HG02588 (cell line): Measurements from ENCODE around the gene PRKX.
"Not testable (repeated sequence)": the region's sequence is repeated elsewhere in the genome, so short reads cannot be mapped to it uniquely, and the experiment has no call there.

Experiments used
- ATAC-seq: cut with Tn5 transposase; IDR thresholded peaks from one replicate; pipeline ENCODE4 v1.9.1; 2021; ENCODE audit warnings: mild to moderate bottlenecking, moderate library complexity; ENCODE audit not compliant: unreplicated experiment

Gene PRKX

DNA sequence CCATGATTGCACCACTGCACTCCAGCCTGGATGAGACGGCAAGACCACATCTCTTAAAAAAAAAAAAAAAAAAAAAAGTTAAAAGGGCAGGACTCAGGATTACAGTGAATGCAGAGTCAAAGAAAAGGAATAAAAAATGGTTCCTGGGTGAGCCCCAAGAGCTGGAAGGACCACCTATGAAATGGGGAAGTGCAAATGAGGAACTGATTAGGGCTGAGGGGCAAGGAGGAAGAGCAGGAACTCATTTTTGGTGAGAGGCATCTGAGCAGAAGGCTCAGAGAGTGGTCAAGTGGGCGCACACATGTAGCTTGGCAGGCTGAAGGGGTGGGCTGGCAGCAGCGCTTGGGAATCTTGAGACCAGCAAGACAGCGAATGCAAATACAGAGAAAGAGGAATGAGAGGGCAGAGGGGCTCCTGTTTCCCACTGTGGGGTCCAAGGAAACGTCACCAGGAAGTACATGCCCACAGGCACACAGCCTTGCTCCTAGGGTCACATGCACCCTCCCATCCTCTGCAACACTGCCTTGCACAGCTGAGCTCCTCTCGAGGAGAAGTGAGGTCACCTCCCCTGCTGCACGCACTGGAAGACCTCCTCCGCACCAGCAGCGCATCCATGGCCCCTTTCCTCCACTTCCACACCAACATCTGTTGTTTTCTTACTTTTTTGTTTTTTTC lies 49.7 kb downstream of the PRKX start:
- not testable (repeated sequence) for ATAC-seq

DNA sequence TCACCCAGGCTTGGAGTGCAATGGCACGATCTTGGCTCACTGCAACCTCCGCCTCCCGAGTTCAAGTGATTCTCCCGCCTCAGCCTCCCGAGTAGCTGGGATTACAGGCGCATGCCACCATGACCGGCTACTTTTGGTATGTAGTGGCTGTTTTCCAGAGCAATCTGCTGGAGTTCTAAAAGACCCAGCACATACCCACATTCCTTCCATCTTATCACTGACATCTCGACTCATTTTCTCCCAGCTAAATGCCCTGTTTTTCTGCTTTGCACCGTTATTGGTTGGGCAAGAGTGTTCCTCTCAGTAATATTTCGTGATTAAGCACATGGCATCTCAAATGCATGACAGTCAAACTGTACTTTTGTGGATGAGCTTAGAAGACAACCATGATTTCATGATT lies 53.7 kb downstream of the PRKX start:
- ATAC-seq: no peak

DNA sequence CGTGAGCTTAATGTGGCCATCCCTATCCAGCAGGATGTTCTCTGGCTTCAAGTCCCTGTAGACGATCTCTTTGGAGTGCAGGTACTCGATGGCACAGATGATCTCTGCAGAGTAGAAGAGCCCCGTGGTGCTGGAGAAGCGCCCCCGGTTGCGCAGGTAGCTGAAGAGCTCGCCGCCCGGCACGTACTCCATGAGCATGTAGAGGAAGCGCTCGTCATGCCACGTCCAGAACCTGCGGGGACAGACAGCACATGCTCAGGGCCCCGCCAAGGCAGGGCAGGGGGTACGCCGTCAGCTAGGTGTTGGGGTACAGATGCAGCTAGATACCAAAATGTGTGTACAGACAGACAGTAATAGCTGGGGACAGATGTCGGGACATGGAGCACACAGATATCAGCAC lies 58.3 kb downstream of the PRKX start:
- ATAC-seq: no peak

DNA sequence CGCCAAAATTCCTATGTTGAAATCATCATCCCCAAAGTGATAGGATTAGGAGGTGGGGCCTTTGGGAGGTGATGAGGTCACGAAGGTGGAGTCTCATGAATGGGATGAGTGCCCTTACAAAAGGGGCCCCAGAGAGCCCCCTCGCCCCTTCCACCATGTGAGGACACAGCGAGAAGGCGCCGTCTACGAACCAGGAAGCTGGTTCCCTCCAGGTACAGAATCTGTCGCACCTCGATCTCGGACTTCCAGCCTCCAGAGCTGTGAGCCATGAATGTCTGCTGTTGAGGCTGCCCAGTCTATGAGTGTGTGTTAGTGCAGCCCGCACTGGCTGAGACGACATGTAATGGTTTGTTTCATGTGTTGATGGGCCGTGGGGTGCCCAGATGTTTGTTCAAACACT lies 60.3 kb downstream of the PRKX start:
- no peak for ATAC-seq

DNA sequence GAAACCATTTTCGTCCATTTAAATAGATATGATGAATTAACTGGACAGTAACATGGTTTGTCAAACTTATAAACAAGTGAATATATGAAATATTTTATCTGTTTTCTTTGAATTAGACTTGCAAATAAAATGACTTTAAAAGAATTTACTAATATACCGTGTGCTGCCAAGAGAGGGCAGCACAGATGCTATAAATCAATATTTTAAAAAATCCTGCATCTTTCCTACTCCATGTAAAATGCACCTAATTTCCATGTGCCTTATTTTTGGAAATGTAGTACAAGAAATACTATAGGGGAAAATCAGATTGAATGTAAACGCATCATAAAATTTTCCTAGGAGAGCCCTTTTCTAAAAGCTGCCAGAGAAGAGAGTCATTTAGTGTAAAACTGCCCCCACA lies 62.2 kb downstream of the PRKX start:
- no peak for ATAC-seq

DNA sequence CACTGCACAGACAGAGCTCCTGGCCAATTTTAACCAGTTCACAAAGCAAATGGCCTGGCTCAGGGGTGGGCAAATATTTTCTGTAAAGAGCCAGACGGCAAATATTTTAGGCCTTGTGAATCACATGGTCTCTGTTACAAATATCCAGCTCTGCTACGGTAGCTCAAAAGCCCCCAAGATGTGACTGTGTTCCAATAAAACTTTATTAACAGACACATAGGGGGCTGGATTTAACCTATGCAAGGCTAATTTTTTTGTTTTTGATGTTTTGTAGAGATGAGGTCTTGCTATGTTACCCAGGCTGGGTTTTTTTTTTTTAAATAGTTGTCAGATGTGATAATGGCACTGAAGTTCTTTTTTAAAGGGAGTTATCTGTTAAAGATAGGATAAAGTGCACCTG lies 65.4 kb downstream of the PRKX start:
- ATAC-seq: no peak

DNA sequence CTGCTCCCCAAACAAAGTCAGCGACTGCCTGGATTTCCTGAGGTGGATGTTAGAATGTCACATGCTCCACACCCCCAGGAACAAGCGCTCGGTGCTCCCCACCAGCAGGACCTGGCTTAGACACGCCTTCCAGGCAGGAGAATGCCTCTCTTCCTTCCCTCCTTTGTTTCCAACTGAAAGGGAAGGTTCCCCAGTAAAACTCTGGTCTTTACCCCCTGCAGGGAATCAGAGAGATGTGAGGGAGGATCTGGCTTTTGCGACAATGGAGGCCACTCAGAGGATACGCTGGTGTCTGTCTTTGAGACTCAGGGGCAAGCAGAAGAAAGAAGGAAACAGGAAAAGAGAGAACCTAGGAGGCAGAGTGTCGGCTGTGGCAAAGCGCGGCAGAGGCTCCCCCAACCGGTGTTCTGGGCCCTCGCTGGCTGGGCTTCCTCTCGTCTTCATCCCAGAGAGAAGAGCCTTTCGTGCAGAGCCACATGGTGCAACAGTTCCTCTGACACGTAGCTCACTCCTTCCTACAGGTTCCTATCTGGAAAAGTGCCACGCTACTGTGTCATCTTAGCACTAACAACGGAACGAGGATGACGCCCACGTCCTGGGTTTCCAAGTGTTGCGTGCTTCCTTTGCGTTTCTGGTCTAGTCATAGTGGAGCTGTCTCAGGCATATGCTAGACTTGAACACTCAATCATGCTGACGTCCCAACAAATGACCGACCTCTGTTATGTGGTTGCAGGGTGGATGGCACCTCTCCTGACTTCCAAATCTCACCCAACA lies 73.4 kb downstream of the PRKX start:
- not testable (repeated sequence) for ATAC-seq

DNA sequence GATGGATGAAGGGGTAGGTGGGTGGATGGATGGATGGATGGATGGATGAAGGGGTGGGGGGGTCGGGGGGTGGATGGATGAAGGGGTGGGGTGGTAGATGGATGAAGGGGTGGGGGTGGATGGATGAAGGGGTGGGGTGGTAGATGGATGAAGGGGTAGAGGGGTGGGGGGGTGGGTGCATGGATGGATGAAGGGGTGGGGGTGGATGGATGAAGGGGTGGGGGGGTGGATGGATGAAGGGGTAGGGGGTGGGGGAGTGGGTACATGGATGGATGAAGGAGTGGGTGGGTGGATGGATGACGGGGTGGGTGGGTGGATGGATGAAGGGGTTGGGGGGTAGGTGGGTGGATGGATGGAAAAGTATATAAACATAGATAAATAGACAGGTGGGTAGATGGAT lies 74.2 kb downstream of the PRKX start:
- ATAC-seq: no peak

DNA sequence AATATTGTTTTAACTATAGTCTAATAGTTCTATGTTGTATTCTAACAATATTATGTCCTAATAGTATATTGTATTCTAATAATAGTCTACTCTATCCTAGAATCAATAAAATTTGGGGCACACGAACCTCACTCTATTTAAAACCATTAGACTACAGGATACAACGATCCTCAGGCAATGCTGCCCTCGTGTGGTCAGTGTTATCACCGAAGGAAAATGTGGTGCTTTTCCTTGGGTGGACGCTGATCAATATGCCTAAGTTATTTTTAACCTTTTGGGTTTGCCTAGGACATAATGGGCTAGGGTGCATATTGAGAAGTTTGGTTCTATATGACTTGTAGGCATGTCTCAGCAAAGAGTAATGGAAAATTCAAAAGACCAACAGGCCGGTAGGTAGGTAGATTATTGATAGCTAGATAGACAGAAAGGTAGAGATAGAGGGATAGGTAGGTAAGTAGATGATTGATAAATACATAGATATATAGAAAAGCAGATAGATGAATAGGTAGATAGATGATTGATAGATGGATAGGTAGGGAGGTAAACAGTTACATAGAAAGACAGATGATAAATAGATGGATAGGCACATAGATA lies 75.1 kb downstream of the PRKX start:
- no peak for ATAC-seq

DNA sequence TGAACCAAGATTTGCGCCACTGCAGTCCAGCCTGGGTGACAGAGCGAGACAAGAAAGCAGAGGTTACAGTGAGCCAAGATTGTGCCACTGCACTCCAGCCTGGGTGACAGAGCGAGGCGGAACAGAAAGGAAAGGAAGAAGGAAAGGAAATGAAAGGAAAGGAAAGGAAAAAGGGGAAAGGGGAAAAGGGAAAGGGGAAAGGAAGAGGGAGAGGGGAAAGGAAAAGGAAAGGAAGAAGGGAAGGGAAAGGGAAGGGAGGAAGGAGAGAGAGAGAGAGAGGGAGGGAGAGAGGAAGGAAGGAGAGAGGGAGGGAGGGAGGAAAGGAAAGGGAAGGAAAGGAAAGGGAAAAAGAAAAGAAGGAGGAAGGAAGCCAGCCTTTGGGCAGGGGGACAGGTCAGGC lies 76.6 kb downstream of the PRKX start:
- no peak for ATAC-seq

DNA sequence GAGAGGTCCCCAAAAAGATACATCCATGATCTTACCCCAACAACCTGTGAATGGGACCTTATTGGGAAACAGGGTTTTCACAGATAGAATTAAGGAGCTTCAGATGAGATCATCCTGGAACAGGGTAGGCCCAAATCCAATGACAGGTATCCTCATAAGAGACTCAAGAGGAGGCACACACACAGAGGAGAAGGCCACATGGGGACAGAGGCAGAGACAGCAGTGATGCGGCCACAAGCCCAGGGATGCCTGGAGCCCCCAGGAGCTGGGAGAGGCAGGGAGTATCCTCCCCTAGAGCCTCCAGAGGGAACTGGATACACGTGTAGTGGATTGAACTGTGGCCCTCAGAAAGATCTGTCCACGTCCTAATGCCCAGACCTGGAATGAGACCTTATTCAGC lies 82.3 kb downstream of the PRKX start:
- no peak for ATAC-seq

DNA sequence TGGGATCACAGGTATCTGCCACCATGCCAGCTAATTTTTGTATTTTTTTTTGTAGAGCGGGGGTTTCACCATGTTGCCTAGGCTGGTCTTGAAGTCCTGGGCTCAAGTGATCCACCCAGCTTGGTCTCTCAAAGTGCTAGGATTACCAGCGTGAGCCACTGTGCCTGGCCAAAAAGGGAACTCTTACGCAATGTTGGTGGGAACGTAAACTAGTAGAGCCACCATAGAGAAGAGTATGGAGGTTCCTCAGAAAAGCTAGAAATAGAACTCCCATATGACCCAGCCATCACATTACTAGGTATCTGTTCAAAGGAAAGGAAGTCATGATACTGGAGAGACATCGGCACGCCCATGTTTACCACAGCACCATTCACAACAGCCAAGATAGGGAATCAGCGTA lies 85.9 kb downstream of the PRKX start:
- no peak for ATAC-seq

DNA sequence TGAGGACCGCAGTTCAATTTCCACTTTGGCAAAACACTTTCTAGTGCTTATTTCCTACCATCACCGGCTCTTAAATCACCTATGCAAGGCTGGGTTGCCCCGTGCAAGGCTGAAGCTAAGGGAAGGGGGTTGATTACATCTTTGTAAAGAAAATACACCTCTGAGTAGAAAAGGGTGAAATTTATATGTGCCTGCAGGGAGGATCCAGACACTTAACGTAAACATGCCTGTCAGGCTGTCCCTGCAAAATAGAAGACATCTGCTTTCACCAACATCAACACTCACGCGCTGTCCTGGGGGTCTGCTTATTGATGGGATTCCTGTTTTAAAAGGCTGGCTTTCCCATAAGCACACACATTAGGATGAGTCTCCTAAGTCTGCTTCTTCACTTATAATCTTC lies 92.0 kb downstream of the PRKX start:
- ATAC-seq: no peak

DNA sequence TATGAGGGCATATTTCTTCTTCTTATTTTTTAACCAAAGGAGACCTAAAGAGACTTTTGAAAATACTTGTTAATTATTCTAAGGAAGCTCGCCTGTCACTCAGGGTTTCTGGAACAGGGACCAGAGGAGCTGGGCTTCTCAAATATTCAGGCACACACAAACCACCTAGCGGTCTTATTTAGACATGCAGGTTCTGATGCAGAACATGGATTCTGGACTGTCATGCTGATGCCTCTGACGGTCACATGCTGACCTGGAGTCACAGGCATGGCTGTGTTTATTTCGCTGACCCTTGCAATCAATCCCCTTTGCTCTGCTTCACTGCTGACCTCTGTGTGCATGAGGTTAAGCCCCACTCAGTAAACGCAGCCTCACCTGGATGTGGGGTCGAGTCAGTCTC lies 101.7 kb downstream of the PRKX start:
- ATAC-seq: not testable (repeated sequence)

DNA sequence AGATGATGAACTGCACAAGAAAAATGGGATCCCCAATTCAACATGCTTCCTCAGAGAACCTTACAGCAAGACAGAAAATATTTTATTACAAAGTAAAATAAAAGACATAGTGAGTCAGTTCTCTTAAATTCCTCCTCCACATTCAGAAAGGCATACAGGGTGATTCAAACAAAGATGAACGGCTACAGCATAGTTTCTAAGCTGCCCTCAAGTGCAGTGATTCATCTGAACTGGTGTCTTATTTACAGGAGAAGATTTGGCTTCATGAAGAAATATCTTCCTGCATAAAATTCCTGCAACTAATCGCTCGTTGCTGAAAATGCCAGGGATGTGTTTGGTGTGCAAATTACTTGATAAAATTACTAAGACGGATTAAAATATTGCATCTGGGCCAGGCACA lies 103.6 kb downstream of the PRKX start:
- ATAC-seq: no peak

DNA sequence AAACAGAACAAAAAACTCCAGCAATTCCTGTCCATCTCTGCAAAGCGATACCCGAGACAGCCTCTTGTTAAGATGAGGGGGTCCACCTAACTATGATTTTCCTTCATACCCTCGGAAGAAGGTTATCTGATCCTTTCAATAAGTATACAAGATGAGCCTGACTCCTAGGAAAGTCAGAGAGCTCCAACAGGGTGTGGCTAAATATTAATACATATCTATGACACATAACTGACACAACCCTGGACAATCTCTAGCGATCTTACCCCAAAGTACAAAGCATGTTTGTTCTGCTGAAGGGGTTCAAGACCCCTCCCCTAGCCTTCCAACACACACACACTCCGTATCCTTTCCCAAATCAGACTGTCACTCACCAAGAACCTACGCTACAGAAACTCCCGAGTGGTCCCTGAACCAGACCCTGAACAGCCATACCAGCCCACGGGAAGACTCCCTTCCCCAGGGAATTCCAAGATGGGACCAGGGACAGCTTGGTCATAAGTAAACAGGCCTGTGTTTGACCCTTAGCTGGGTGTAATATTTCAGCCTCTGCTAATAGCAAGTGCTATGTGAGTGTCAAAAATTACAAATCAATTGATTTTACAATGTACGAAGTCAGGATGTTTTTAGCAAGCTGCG lies 110.3 kb downstream of the PRKX start:
- ATAC-seq: no peak

DNA sequence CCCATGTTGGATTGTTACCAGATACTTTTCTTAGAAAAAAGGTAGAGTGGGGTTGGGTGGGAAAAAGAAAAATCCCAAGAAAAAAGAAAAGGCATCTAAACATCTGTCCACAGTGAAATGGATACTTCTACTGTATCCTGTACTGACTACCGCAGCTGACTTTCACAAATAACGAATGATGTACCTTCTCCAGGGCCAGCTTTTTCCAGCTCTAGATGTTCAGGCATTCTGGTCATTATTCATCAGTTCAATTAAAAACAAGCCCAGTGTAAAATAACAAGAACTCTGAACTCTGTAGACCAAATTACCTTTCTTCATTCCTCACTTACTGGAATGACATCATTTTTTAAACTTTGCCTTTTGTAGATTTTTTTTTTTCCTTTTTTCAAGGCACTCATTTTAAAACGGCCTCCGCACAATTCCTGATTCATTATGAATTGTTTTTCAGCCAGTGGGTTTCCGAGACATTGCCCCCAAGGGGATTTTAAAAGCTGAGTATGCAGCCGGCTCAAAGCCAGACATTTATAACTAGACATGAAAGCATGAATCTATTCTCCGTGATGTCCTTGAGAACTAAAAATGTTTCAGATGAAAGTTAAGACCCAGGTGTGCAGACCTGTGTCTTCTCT lies 113.5 kb downstream of the PRKX start:
- ATAC-seq: no peak

DNA sequence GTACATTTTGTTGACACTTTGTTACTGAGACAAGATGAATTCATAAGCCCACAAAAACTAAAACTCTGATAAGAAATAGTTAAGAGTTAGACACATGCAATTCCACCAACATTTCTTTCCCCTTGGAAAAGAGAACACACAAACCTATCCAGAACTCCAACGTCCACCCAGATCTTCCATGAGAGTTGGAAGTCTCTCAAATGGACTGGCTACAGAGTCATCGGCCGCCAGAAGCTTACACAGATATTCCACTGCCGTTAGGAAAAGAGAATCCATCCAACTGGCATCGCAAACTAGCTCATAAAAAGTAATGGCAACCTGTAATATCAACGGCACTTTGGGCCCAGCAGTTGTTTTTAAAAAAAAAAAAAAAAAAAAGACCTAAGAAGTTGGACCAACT lies 114.7 kb downstream of the PRKX start:
- ATAC-seq: no peak

DNA sequence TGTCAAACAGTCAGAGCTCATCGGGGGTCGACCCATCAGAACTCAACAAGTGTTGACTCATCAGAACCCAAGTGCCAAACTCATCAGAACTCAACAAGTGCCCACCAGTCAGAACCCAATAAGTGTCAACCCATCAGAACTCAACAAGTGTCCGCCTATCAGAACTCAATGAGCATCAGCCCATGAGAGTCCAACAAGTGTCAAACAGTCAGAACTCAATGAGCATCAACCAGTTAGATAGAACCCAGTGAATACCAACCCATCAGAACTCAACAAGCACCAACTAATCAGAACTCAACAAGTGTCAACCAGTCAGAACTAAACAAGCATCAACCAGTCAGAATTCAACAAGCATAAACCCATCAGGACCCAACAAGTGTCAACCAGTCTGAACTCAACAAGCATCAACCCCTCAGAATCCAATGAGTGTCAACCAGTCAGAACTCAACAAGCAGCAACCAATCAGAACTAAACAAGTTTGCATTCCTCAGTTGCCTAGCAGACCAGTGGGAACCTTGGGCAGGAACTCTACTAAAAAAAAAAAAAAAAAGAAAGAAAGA lies 115.3 kb downstream of the PRKX start:
- ATAC-seq: no peak

DNA sequence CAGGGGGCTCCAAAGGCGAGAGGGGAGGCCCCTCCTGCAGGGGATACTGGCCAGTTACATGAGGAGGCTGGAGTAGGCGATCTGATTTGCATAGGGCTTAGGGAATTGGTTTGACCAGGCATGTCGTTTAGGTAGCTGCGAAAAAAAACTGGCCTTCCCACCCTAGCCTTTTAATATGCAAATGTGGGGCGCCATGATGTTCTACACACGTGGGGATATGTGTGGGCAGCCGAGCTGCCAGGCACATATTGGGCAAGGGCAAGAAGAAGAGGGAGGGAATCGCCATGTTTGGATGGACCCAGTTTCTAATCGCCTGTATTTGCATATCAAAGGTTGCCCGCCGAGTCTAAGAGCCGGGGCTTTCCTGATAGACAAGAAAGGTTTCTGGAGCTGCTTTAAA lies 121.3 kb downstream of the PRKX start:
- ATAC-seq: no peak

DNA sequence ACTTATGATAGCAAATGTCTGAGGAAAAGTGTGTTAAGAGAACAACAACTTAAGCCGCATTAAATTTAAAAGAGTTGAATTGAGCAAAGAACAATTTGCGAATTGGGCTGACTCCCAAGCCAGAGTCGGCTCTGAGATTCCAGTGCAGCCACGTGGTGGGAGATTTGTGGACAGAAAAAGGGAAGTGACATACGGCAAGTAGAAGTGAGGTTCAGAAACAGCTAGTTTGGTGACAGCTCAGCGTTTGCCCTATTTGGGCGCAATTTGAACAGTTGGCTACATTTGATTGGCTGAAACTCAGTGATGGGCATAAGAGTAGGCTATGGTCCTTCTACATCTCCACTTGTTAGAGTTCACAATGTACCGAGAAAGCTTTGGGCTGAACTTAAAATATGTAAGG lies 124.0 kb downstream of the PRKX start:
- ATAC-seq: no peak
